Hepatocyte (in vitro differentiated cells): ENCODE measurements around the gene NYNRIN. TPM values are rescaled to one million over a fixed set of nuclear protein-coding genes. Genes with fewer than 3 reads are reported as not detected.

Source experiments
- DNase-seq: peaks from one replicate; pipeline ENCODE4 v3.0.0-alpha.2; 2016; ENCODE audit warnings: low spot score
- H2AFZ ChIP-seq: fragments of 200-600 bp; sonication (generic); 2 replicates; pipeline ENCODE4 v1.6.0; 2016; ENCODE audit warnings: antibody characterized with exemption, mild to moderate bottlenecking
- H3K27ac ChIP-seq: fragments of 200-600 bp; sonication (generic); 2 replicates; pipeline ENCODE4 v1.5.1; 2016; ENCODE audit warnings: mild to moderate bottlenecking
- H3K27me3 ChIP-seq: fragments of 200-600 bp; sonication (generic); 2 replicates; pipeline ENCODE4 v1.6.1; 2016
- H3K36me3 ChIP-seq: fragments of 200-600 bp; sonication (generic); replicated peaks from 2 replicates; pipeline ENCODE4 v1.5.1; 2016; ENCODE audit warnings: low read depth; ENCODE audit not compliant: insufficient read depth
- H3K4me1 ChIP-seq: fragments of 200-600 bp; sonication (generic); 2 replicates; pipeline ENCODE4 v1.5.1; 2016; ENCODE audit warnings: mild to moderate bottlenecking, moderate library complexity; ENCODE audit not compliant: insufficient read depth
- H3K4me2 ChIP-seq: fragments of 200-600 bp; sonication (generic); 2 replicates; pipeline ENCODE4 v1.6.0; 2016
- H3K4me3 ChIP-seq: fragments of 200-600 bp; sonication (generic); 2 replicates; pipeline ENCODE4 v1.5.1; 2016; ENCODE audit warnings: mild to moderate bottlenecking
- H3K79me2 ChIP-seq: fragments of 200-600 bp; sonication (generic); 2 replicates; pipeline ENCODE4 v1.6.0; 2017; ENCODE audit warnings: mild to moderate bottlenecking
- H3K9me2 ChIP-seq: fragments of 200-600 bp; sonication (generic); replicated peaks from 2 replicates; pipeline ENCODE4 v1.6.0; 2017; ENCODE audit warnings: mild to moderate bottlenecking; ENCODE audit not compliant: insufficient read depth
- H3K9me3 ChIP-seq: fragments of 200-600 bp; sonication (generic); 2 replicates; pipeline ENCODE4 v1.5.1; 2016; ENCODE audit warnings: low read depth, mild to moderate bottlenecking
- H4K20me1 ChIP-seq: fragments of 200-600 bp; sonication (generic); 2 replicates; pipeline ENCODE4 v1.6.0; 2016; ENCODE audit warnings: mild to moderate bottlenecking; ENCODE audit not compliant: insufficient read depth, poor library complexity, severe bottlenecking
- CTCF ChIP-seq: fragments of 200-600 bp; sonication (generic); IDR thresholded peaks from 2 replicates; pipeline ENCODE4 v1.5.1; 2016; ENCODE audit warnings: antibody characterized with exemption, mild to moderate bottlenecking; ENCODE audit not compliant: poor library complexity
- EZH2 ChIP-seq: fragments of 200-600 bp; sonication (generic); IDR thresholded peaks from 2 replicates; pipeline ENCODE4 v1.6.1; 2016; ENCODE audit warnings: antibody characterized with exemption, mild to moderate bottlenecking, borderline replicate concordance
- EZH2phosphoT487 ChIP-seq: fragments of 200-600 bp; sonication (generic); IDR thresholded peaks from one replicate; pipeline ENCODE4 v1.6.1; 2018; ENCODE audit warnings: antibody characterized with exemption, mild to moderate bottlenecking, low read depth, moderate library complexity; ENCODE audit not compliant: unreplicated experiment, severe bottlenecking
- WGBS: methylation state at CpG from one replicate; pipeline ENCODE4 v1.1.6; 2016; ENCODE audit warnings: low lambda C conversion rate; ENCODE audit errors: missing lambda C conversion rate; 5-methylcytosine and 5-hydroxymethylcytosine counted together
- polyA plus RNA-seq: library from polyadenylated mRNA; unstranded; fragments of >200 nt; fragmentation: Nextera tagmentation; extraction: Ambion mirVana; gene quantifications from 2 replicates; pipeline ENCODE4 v1.2.1, GENCODE V29; 2016
- total RNA-seq: library from RNA; depleted of rRNA; stranded (reverse); fragments of >200 nt; gene quantifications from 2 replicates; pipeline ENCODE4 v1.2.3, GENCODE V29; 2014

NYNRIN gene
- total and polyA plus RNA-seq, 2 experiments from 2014 or later, result 34.5 to 56.5 TPM

DNA sequence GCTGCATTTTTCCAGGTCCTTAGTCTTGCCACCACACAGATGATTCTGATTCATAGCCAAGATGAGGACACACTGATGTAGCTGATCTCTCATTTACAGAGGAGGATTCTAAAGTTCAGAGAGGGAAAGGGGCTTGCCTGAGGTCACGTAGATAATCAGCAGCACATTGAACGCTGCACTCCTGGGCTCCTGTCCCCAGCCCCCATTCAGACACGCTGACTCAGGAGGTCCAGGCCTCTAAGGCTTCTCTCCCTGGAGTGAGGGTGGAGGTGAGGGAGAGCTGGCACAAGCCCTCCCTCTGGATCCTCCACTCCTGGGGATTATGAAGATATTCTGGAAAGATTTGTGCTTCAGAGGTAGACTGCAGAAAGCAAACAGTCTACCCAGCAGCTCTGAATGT lies 20.5 kb upstream of the NYNRIN start:
- Histone ChIP-seq H4K20me1 (no peaks in the 10 kb centered on the region), H3K4me2 (no peak overlapping the region), H3K4me1 (peaks cover 9% of the 10 kb centered on the region), H3K4me3 (no peak overlapping the region), H3K36me3 (no peaks in the 10 kb centered on the region), H3K9me2 (no peaks in the 10 kb centered on the region), H3K27ac (no peak overlapping the region), H2AFZ (no peak overlapping the region), H3K27me3 (no peaks in the 10 kb centered on the region), H3K79me2 (no peaks in the 10 kb centered on the region), H3K9me3 (no peaks in the 10 kb centered on the region)
- 66% methylated on average over 3 of the region's 3 CpGs for WGBS
- TF ChIP-seq EZH2 (no peak), EZH2phosphoT487 (no peak), CTCF (no peak)
- DNase-seq, result no peak

GRCh38 chr14:24378981-24379906 lies 19.6 kb upstream of the NYNRIN start:
- Histone ChIP-seq H2AFZ (no peak overlapping the region), H3K4me2 (no peak overlapping the region), H3K4me1 (peaks cover 9% of the 10 kb centered on the region), H3K4me3 (no peak overlapping the region), H3K79me2 (no peaks in the 10 kb centered on the region), H3K27me3 (no peaks in the 10 kb centered on the region), H3K27ac (no peak overlapping the region), H3K9me2 (no peaks in the 10 kb centered on the region), H3K36me3 (no peaks in the 10 kb centered on the region), H4K20me1 (no peaks in the 10 kb centered on the region), H3K9me3 (no peaks in the 10 kb centered on the region)
- no peak for DNase-seq
- WGBS, result 77% methylated on average over 7 of the region's 7 CpGs
- no peak for TF ChIP-seq EZH2phosphoT487
- no peak for TF ChIP-seq EZH2
- TF ChIP-seq CTCF, result no peak

GRCh38 chr14:24379907-24380730 lies 18.7 kb upstream of the NYNRIN start:
- H2AFZ ChIP-seq, result no peak overlapping the region
- WGBS, result 78% methylated on average over 15 of the region's 15 CpGs
- H3K27me3 ChIP-seq, result no peaks in the 10 kb centered on the region
- H4K20me1 ChIP-seq, result no peaks in the 10 kb centered on the region
- H3K4me3 ChIP-seq, result no peak overlapping the region
- no peak overlapping the region for H3K4me2 ChIP-seq
- H3K36me3 ChIP-seq, result no peaks in the 10 kb centered on the region
- no peaks in the 10 kb centered on the region for H3K9me2 ChIP-seq
- H3K79me2 ChIP-seq, result no peaks in the 10 kb centered on the region
- no peak overlapping the region for H3K27ac ChIP-seq
- no peaks in the 10 kb centered on the region for H3K9me3 ChIP-seq
- TF ChIP-seq EZH2 (no peak), CTCF (no peak), EZH2phosphoT487 (no peak)
- peaks cover 9% of the 10 kb centered on the region for H3K4me1 ChIP-seq
- no peak for DNase-seq
